GM19455 (cell line): ENCODE measurements around the gene GATA5.

Source experiments
- ATAC-seq: cut with Tn5 transposase; IDR thresholded peaks from one replicate; pipeline ENCODE4 v1.9.1; 2021; ENCODE audit not compliant: unreplicated experiment

Gene GATA5, protein sequence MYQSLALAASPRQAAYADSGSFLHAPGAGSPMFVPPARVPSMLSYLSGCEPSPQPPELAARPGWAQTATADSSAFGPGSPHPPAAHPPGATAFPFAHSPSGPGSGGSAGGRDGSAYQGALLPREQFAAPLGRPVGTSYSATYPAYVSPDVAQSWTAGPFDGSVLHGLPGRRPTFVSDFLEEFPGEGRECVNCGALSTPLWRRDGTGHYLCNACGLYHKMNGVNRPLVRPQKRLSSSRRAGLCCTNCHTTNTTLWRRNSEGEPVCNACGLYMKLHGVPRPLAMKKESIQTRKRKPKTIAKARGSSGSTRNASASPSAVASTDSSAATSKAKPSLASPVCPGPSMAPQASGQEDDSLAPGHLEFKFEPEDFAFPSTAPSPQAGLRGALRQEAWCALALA

DNA sequence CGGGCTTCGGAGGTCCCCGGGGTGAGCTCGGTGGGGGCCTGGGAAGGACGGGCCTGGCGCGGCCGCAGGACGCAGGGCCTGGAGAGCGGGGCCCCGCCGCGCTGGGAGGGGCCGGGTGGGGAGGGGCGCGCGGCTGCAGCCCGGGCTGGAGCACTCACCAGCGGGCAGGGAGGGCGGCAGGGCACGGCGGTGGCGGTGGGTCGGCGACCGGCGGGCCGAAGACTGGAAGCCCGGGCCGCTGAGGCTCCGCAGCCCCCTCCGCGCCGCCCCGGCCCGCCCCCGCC is at the start of gene GATA5:
Gene GATA5, minus strand, starts transcription at position 224 of the 284 bp plus-strand sequence. CDS start 474 bp downstream, outside the sequence.
- no peak for ATAC-seq

DNA sequence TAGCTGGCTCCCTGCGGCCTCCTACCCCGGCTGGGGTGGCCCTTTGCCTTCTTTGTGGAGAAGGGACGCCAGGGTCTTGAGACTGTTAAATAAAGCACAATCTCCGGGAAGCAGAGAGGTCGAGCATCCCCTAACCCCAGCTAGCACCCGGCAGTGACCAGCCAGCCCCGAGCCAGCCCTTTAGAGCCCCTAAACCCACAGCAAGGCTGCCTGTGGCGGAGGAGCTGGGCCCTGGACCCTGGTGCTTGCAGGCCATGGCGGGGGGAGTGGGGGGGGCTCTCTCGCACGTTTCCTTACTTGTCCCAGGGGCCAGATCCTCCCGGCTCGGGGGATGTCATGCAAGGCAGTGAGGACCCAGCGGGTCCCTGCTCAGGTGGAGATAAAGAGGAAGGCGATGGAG is 49.2 kb upstream of the GATA5 start:
- ATAC-seq, result no peak

DNA sequence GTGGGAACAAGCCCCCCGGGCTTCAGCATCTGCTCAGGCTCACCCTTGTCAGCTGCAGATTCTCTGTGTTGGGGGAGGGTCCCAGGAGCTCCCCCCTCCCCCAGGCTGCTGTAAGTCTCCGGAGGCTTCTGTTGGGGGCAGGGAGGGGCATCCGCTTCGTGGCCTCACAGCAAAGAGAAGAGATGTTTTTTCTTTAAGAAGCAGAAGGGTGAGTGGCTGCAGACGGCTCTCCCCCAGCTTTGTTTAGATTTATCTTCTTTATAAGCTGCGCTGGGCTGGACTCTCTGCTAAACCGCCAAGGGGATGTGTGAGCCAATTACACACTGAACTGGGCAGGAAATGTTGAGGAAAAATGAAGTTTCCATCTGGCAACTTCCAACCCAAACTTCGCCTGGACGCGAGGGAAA is 48.7 kb upstream of the GATA5 start:
- no peak for ATAC-seq

DNA sequence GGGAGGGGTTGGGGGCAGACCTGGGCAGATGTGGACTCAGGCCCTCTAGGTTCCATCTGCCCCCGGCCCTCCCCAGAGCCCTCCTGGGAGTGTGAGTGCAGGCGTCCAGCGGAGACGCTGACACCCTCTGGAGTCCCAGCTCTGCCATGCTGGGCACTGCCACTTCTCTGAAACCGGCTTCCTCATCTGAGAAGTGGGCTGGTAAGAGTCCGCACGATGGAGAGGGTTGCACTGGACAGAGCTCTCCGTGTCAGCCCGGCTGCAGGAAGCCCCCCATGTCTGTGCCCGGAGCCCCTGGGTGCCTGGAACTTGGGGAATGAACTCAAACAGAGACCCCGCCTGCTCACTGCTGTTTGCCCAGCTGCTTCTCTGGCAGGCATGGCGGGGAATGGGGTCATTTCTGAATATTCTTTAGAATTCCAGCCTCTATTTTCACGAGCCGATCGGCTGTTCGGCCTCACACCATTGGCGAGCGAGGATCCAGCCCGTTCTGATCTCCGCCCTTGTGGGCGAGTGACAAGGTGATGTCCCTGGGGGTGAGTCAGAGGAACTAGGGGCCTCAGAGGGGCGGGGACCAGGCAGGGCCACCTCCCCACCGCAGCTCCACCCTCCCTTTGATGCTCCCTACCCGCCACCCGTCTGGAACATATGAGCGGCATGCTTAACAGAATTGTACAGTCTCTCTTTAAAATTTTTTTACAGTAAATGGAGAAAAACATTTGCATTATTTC is 47.8 kb upstream of the GATA5 start:
- no peak for ATAC-seq

DNA sequence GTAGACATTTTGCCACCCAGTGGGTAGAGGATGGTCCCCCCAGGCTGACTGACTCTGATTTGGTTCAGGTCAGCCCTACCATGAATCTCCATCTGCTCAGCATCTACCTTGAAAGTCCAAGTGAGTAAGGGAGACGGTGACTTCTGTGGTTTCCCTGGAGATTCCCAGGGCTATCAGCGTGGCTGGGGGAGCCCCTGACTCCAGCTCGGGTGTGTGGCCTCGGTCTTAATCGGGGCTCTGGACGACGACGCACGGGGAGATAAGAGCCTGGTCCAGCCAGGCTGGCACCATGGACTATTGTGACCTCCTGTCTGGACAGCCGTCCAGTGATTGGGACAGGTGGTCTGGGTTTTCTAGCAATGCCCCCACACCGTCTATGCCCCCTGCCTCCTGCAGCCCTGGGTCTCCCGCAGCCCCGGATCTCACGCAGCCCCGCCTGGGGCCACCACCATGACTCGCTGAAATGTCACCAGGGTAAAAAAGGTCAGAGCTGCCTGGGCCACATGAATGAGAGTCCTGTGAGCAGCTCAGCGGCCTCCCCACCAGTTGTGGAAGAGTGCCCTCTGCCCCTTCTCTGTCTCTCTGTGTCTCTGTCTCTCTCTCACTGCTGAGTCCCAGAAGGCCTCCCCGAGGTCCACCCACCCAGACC is 47.1 kb upstream of the GATA5 start:
- ATAC-seq, result no peak

DNA sequence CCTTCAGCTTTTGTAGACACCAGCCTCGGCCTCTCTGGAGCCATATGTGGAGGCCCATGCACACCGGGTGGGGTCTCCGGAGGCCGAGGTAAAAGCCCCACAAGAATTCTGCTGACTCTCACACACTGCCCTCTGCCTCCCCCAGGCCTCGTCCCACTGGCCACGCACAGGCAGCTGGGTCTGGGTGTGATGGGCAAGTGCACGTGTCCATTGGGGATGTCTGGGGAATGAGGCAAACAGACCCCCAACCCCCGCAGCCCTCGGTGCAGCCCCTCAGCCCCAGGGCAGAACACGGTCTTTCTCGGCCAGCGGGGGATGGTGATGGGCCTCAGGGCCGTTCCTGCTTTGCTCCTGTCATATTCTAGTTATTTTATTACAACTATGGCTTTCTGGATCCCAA is 44.0 kb upstream of the GATA5 start:
- ATAC-seq, result no peak

DNA sequence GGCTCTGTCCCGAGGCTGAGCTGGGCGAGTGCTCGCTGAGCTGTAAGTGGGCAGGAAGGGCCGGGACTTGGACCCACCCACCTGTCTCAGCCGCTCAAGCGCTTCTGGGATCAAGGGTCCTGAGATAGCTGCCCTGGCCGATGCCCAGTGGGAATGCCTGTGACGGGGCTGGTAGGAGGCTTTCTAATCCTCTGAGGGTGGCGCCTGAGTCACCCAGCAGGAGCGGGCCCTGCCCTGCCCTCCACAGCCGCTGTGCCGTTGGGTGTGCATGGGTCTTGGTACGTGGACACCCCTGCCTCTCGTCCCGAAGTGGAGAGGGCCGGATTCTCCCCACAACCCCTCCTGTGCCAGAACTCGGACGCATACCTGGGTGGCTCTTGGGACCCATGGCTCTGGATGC is 43.1 kb upstream of the GATA5 start:
- no peak for ATAC-seq

DNA sequence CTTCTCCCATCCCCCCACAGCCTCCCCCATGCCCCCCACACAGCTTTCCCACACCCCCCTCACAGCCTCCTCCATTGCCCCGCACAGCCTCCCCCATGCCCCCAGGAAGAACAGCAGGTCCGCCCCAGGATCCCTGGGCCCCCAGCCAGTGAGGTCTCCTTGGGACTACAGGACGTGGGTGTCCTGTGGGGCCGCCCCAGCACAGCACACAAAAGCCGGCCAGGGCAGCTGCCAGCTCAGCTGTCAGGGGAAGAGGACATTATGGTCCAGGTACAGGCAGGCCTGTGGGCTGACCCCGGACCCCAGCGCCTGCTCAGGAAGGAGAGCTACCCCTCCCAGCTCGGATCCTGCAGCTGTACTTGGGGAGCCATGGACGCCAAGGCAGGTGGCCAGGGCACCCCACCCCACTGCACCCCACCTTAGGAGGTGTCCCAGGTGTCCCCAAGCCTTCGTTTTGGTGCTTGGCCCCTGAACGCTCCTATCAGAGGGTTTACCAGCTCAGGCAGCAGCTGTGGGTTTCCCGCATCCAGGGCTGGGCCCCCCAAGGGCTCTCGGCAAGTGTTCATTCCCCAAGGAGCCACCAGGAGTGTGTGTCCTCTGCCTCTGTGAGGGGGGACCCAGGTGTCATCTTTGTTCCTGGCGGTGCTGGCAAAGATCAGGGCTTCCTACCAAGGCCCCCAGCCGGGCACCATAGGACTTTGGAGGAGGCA is 42.3 kb upstream of the GATA5 start:
- ATAC-seq, result no peak

DNA sequence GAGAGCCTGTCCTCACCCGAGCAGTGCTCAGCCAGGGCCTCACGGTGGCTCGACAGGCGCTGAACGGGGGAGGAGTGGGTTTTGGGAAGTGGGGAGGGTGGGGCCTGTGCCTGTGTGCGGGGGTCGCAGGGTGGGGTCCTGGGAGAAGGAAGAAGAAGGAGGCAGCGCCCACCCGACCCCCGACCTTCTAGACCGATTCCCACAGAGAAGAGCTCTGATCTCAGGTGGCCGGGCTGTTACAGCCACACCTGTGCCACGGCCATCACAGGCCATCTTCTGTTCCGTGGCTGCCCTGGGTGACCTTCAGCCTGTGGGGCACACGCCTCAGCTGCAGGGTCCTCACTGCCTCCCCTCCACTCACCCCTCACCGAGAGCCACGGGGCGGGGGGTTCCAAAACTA is 41.4 kb upstream of the GATA5 start:
- no peak for ATAC-seq

DNA sequence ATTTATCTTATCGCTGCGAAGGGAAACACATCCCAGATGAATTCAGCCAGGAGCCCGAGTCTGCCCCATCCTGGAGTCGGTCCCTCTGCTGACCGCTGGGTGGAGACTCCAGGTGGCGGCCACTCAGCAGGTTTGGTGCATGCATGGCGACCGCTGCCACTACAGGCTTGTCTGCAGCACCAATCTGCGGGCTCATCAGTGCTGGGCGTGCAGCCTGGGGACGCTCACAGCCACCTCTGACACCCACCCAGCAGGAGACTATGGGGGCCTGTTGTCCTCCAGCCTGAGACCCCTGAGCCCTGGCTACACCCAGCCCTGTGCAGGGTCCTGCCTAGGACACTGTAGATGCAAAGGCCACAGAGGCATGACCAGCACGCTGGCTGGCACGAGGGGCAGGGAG is 40.5 kb upstream of the GATA5 start:
- no peak for ATAC-seq

DNA sequence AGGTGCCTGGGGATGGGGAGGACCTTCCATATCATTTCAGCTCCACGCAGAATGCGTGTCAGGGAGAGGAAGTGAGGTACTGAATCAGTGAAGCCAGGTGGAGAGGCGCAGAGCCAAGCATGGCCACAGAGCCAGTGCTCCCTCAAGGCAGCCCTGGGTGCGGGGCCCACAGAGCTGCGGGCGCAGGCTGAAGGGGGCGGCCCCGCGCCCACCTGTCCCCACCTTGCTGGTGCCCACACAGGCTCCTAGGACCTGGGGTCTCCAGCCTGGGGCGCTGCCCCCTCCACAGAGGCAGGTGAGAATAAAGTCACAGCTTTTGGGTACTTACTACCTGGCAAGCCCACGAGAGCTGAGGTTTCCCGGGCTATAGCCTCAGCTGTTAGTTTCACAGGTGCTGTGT is 40.0 kb upstream of the GATA5 start:
- no peak for ATAC-seq

DNA sequence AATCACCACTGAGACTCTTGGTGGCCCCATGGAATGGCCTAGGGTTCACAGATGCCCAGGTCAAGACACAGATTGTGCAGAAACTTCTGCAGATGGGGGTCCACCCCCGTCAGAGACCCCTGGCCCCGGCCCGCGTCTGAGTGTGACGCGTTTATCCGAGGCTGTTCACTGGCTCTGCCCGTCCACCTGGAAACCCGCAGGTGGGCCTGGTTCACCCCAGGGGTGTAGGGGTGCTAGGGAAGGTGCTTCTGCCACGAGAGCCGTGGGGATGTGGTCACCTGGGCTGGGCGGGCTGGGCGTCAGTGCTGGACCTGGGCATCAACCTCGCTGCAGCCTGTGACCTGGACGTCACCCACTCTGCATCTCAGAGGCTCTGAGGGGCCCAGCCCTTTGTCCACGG is 39.5 kb upstream of the GATA5 start:
- no peak for ATAC-seq

DNA sequence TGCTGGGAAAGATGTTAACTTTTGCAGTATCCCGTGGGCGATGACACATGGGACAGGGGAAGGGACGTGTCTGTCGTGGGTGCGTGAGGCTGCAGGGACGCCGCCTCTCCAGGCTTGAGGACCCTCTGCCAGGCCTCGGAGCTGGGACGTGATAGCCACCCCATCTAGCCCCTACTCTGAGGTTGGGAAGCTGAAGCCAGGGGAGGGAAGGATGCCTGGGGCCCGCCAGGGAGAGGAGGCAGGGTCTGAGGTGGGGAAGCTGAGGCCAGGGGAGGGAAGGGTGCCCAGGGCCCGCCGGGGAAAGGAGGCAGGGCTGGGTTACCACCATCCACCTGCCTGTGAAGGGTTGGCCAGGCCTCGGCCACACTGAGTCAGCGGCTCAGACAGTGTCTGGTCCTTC is 38.2 kb upstream of the GATA5 start:
- ATAC-seq, result no peak

DNA sequence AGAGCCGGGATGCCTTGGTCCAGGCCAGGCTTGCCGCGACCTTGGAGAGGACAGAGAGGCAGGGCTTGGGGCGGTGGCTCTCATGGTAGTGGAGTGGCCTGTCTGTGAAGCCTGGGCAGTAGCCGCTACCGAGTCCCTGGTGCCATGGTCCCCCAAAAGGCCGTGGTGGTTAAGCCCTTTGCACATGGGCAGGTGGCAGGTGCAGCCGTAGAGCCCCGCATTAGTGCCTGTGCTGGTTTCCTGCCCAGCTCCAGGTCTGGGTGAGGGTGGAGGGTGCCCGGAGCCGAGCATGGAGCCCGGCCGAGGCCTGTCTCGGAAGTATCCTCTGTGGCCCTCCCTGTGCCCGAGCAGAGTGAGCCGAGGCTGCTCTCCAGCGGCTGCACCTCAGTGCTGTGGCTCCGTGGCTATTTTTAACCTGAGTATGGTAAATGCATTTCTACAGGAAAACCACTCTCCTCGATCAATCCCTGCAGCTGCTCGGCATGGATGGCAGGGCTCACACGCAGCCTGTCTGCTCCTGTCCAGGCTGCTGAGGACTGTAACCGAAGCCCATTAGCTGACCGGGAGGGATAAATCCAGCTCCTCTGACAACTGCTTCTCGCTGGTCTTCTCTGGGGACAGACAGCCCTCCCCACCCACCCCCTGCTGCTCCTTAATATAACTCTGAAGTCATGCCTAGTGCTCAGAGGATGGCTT is 36.3 kb upstream of the GATA5 start:
- ATAC-seq, result no peak

DNA sequence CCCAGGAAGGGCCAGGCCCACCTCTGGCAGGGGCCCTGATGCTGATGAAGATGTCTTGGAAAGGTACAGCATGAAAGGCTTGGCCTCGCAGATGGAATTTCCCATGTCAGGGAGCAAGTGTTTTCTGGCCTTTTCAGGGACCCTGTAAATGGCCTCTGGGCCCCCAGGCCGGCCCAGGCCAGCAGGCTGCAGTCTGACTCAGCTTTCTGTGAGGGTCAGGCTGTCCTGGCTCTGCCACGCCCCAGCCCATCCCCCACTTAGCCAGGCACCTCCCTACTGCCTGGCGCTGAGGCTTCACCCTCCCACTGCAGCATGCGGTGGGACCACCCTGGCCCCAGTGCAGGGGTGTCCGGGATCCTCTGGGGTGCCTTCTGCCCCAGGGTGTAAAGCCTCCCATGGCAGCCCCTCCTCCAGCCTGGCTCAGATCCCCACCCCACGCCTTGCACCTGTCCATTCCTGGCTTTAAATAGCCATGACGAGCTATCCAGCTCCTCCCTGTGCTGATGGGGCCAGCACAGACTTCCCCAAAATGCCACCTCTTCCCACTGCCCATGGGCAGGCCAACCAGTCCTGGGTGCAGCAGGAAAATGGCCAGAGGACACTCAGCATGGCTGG is 35.6 kb upstream of the GATA5 start:
- no peak for ATAC-seq

DNA sequence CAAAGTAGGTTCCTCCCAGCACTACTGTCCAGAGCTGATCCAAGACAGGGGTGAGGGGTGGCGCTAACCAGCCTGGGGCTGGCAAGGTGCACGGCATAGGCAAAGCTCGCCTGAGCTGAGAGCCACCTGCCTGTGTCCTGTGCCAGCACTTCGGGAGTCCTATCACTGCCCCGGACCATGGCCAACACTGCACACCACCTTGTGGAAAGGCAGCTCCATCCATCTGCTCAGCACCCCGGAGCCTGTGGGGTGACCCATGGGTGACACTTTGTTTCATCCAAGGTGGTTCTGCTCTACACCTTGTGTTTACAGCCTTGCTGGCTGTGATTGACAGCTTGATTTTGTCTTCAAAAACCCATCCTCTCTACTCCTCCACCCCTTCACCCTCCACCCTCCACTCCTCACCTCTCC is 32.9 kb upstream of the GATA5 start:
- no peak for ATAC-seq

DNA sequence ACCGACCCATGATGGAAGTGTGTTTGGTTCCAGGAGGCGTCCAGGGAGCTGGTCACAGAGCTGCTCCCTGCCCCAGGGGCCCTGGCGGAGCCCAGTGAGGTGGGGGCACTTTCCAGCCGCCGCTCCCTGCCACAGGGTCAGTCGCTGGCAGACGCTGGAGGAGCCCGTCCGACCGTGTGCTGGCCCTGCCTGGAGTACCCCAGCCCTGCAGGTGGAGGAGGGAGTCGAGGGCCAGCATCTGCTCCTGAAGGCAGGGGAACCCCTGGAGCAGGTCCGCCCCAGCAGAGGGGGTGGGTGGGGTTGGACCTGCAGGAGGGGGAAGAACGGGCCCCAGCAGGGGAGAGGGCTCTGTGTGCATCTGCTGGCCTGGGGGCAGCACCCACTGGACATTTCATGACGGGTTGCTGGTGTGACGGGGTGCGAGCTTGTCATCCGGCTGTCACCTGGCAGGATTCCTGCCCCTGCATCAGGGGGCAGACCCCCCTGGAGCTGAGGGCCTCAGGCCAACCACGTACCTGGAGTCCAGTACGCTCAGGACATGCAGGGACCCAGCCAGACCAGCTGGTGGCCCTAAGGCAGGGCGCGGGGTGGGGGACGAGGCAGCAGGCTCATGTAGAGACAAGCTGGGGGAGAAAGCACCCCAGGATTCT is 32.3 kb upstream of the GATA5 start:
- no peak for ATAC-seq

DNA sequence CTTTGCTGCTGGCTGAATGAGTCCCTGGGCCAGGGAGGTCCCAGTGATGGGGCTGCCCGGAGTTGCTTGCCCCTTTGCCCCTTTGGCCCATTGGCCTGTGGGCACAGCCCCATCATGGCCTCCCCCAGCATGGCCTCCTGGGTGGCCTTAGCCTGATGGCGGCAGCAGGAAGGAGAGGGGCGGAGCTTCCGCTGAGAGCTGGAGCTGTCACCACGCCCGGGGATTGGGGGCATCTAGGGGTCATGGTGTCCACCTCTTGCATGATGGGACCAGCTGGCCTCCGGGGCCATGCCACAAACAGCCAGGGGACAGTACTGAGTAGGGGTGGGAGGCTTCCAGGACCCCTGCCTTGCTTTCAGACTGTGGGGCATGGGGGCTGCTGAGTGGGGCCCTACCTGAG is 31.5 kb upstream of the GATA5 start:
- ATAC-seq, result no peak

DNA sequence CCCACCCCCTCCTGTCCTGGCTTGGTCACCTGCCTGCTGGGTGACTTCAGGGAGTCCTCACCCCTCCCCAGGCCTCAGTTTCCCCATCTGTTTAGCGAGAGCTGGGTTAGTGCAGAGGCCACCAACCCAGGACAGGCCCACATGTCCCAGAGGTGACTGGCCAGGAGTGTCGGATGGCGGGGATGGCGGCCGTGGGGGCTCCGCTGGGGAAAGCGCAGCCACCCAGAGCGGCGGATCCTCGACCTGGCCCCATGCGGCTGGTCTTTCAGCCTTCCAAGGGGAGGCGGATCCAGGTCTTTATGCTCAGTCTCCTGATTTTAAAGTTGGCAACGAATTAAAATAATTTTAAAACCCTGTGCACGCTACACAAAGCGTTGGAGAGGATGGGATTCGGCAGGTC is 31.0 kb upstream of the GATA5 start:
- ATAC-seq, result no peak

DNA sequence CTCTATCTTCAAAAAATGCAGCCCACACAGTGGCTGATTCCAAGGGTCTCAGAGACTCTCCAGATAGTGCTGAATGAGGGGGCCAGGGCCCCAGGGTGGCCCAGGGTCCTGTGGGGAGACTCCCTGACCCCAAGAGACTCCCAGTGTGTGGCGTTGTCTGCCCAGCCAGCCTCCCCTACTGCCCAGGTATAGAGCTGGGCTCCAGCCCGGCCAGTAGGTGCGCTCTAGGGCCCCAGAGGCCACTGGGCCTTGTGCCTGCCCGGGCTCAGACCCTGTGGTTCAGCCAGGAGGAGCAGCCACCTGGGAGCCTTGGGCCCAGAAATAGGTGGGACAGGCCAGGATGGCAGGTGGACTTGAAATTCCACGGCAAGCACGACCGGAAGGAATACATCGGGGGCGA is 30.3 kb upstream of the GATA5 start:
- ATAC-seq, result no peak
